HG02973 (cell line): ENCODE measurements around the gene HPS1.

Experiments
- ATAC-seq: cut with Tn5 transposase; IDR thresholded peaks from one replicate; pipeline ENCODE4 v1.9.1; 2021; ENCODE audit warnings: moderate library complexity; ENCODE audit not compliant: unreplicated experiment

Gene HPS1

GRCh38 chr10:98370831-98371820 lies 75.6 kb downstream of the HPS1 start:
- ATAC-seq: no peak

- no peak for ATAC-seq
Observed at GRCh38 chr10:98369801-98370200, 76.9 kb downstream of the HPS1 start.

GRCh38 chr10:98368644-98369043 lies 78.1 kb downstream of the HPS1 start:
- no peak for ATAC-seq

DNA sequence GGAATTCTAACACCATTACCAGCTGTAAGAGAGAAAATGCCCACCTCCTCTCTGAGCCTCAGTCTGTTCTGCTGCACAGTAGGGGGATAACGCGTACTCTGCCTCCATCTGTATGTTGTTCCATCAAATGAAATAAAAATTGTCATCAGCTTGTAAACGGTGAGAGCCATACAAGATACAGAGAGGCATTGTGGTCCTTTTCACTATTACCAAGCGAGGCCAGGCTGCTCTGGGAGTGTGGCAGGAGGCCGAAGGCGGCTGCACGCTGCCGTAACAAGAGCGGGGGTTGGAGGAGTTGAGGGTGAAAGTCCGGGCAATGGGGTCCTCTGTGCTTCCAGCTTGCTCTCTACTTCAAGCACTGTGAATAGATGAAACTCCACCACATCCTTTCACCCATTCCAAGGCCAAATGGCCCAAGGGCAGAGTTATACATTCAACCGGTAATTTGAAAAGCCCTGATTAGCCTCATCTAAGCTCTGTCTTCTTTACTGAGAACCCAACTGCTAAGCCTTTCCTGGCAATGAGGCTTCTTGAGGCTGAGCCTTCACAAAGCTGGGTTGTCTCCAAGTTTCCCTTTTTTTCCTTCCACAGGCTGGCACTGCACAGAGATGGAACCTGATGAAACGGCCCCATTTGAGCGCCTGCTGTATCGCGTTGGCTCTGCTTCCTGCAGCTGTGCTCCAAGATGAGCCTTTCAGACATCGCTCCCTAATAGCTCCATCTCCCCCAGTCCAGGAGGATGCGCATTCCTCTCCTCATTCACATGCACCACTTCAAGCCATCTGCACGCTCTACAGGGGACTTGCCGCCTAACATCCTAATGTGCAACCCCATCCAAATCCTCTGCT lies 78.9 kb downstream of the HPS1 start:
- ATAC-seq: no peak
